Loucy (cell line): ENCODE results near the gene PPP1R14C.

ENCODE experiments used
- CTCF ChIP-seq: fragments of 200-600 bp; sonication (generic); conservative IDR thresholded peaks from 2 replicates; pipeline ENCODE4 v1.5.1; 2014; ENCODE audit warnings: mild to moderate bottlenecking, antibody characterized with exemption, low read length
- EZH2phosphoT487 ChIP-seq: fragments of 200-600 bp; IDR thresholded peaks from 2 replicates; pipeline ENCODE4 v1.6.1; 2018; ENCODE audit warnings: antibody characterized with exemption, mild to moderate bottlenecking, moderate library complexity, borderline replicate concordance

GRCh38 chr6:150249261-150249660, 106.4 kb downstream of the PPP1R14C start:
- no peak for TF ChIP-seq CTCF
- no peak for TF ChIP-seq EZH2phosphoT487
